Upper lobe of left lung (tissue), 4 donors: Measurements from ENCODE around the gene PLEKHA5.

Source experiments
- EP300 ChIP-seq, 4 donors: sonication (generic); formaldehyde crosslinking; IDR thresholded peaks; one replicate each; pipeline ENCODE4 v1.5.1; 2017; ENCODE audit warnings: antibody characterized with exemption in 4 of 4, control low read depth in 2 of 4
- TF ChIP-seq, protein P1 (sequence below), 6 experiments: fragments of 450-650 bp in 4 of 6; fragments of 200-600 bp in 2 of 6; sonication (generic) in 2 of 6; IDR thresholded peaks; one replicate each; pipeline ENCODE4 v1.5.1; 2016 to 2019; ENCODE audit warnings: antibody characterized with exemption in 6 of 6

DNA sequence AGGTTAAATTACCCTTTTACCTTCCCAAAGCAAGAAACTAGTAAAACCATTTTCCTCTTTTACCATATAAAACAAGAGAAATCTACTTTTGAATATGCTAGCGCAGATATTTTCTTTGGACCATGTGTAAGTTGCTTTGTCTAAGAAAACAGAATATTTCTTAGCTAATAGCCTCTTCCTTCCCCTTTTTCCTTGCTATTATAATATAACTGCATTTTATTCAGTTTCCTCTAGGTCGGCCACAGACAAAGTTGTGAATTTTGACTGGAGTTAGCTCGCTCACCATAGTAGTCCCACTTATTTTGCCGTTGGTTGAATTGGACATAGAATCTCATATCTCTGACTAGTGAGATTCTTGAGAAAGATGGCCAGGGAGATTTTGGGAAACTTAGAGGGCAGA is 115.6 kb downstream of the PLEKHA5 start:
- no peak for TF ChIP-seq EP300 (IDR thresholded peaks at IDR 0.05)
- TF ChIP-seq, protein P1, sequence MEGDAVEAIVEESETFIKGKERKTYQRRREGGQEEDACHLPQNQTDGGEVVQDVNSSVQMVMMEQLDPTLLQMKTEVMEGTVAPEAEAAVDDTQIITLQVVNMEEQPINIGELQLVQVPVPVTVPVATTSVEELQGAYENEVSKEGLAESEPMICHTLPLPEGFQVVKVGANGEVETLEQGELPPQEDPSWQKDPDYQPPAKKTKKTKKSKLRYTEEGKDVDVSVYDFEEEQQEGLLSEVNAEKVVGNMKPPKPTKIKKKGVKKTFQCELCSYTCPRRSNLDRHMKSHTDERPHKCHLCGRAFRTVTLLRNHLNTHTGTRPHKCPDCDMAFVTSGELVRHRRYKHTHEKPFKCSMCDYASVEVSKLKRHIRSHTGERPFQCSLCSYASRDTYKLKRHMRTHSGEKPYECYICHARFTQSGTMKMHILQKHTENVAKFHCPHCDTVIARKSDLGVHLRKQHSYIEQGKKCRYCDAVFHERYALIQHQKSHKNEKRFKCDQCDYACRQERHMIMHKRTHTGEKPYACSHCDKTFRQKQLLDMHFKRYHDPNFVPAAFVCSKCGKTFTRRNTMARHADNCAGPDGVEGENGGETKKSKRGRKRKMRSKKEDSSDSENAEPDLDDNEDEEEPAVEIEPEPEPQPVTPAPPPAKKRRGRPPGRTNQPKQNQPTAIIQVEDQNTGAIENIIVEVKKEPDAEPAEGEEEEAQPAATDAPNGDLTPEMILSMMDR (IDR thresholded peaks at IDR 0.05), result no peak
